ENCODE measurements around the gene FGB. TPM values are rescaled to one million over a fixed set of nuclear protein-coding genes. Genes with fewer than 3 reads are reported as not detected.

The FGB gene
- polyA plus RNA-seq, 3 donors from 2014 or later = not detected

DNA sequence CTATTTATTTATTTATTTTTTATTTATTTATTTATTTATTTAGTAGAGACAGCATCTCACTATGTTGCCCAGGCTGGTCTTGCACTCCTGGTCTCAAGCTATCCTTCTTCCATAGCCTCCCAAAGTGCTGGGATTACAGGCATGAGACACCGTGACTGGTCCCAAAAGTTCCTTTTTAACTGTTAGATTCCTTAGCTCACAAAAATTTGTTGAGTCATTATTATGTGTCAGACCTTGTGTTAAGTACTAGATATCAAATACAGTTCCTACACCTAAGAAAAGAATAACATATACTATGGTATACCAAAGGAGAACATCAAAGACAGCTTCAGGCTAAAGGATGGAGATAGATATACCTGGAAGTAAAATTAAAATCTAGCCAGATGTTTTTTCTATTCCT lies 16.1 kb downstream of the FGB start:
- Mint-ChIP-seq H3K4me1 (no peaks in the 10 kb centered on the region), H3K4me3 (no peak overlapping the region), H3K27me3 (ENCODE audit: low read depth in 3 of 3) (peaks cover 5 to 13% (median 6%) of the 10 kb centered on the region in 3 donors), H3K27ac (no peak overlapping the region), H3K9me3 (no peaks in the 10 kb centered on the region), H3K36me3 (no peaks in the 10 kb centered on the region)
- no peak for DNase-seq

DNA sequence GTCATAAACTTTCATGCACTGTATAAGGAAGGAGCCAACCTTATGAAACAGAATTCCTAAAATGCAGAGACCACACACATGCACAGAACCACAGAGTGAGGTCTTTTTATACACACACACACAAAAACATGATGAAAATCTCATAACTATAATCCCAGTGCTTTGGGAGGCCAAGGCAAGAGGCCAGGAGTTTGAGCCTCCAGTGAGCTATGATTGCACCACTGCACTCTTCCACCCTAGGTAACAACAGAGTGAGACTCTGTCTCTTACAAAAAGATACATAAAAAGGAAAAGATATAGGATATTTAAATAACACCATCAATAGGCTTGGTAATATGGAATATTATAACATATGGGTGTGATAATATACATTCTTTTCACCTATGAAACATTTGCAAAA lies 17.1 kb downstream of the FGB start:
- Mint-ChIP-seq H3K36me3 (no peaks in the 10 kb centered on the region), H3K4me3 (no peak overlapping the region), H3K9me3 (no peaks in the 10 kb centered on the region), H3K27ac (no peak overlapping the region), H3K4me1 (no peaks in the 10 kb centered on the region), H3K27me3 (ENCODE audit: low read depth in 3 of 3) (peaks cover 5 to 13% (median 6%) of the 10 kb centered on the region in 3 donors)
- no peak for DNase-seq

DNA sequence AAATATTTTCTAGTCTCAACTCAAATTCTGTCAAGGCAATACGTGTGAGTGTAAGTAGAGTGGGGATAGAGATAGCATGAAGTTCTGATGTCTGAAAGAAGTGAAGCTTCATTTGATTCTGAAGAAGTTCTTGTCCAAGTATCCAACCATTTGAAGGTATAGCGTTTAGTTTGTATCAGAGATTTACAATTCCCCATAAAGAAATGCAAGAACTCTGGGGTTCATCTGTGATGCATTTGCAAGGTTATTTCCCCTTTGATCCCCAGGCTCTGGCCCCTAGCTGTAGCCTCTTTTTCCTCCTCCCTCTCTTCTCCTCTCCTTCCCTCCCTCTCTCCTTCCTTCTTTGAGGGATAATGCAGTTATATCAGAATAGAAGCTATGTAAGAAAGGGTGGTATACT lies 19.9 kb downstream of the FGB start:
- no peaks in the 10 kb centered on the region for H3K9me3 Mint-ChIP-seq
- DNase-seq = no peak
- no peaks in the 10 kb centered on the region for H3K4me1 Mint-ChIP-seq
- no peak overlapping the region for H3K4me3 Mint-ChIP-seq
- H3K36me3 Mint-ChIP-seq = no peaks in the 10 kb centered on the region
- H3K27ac Mint-ChIP-seq = no peak overlapping the region
- peaks cover 1 to 10% (median 5%) of the 10 kb centered on the region in 3 donors for H3K27me3 Mint-ChIP-seq (ENCODE audit: low read depth in 3 of 3)

DNA sequence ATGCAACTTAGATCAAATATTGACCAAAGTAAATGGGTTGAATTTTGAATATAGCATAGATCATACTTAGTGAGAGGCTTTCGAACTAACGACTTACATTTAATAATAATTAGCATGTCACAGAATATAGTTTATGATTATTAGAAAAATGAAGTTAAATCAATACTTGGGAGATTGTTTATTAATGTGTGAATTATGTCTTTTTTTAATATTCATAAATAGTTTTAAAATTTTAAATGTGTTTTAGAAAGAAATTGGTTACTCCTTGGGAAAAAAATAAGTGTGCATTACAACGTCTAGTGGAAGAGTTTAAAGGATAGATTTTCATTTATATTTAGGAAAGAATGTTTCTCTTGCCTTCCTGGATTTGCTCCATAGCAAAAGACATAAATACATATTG lies 20.4 kb downstream of the FGB start:
- H3K4me3 Mint-ChIP-seq = no peak overlapping the region
- H3K27ac Mint-ChIP-seq = no peak overlapping the region
- no peak for DNase-seq
- no peaks in the 10 kb centered on the region for H3K9me3 Mint-ChIP-seq
- H3K27me3 Mint-ChIP-seq (ENCODE audit: low read depth in 3 of 3) = peaks cover 0 to 12% (median 5%) of the 10 kb centered on the region in 3 donors
- H3K4me1 Mint-ChIP-seq = no peaks in the 10 kb centered on the region
- H3K36me3 Mint-ChIP-seq = no peaks in the 10 kb centered on the region

DNA sequence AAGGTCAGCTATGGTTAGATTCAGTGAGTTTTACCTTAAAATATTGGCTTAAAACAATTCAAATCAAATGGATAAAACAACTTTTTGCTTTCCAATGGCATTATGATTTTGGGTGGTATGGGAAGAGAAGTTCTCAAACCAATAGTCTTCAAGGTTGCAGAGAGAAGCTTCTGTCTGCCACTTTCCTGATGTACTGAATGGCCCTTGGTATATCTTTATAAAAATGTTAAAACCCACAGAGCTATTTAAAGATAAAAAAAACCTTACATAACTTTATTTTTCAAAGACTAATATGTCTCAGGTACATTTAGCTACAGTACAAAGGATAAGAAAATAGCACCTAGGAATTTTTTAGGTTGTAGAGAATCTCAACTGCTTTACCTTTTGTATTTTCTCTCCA lies 20.9 kb downstream of the FGB start:
- Mint-ChIP-seq H3K4me3 (no peak overlapping the region), H3K27me3 (ENCODE audit: low read depth in 3 of 3) (peaks cover 0 to 12% (median 5%) of the 10 kb centered on the region in 3 donors), H3K4me1 (no peaks in the 10 kb centered on the region), H3K9me3 (no peaks in the 10 kb centered on the region), H3K27ac (no peak overlapping the region), H3K36me3 (no peaks in the 10 kb centered on the region)
- DNase-seq = no peak

DNA sequence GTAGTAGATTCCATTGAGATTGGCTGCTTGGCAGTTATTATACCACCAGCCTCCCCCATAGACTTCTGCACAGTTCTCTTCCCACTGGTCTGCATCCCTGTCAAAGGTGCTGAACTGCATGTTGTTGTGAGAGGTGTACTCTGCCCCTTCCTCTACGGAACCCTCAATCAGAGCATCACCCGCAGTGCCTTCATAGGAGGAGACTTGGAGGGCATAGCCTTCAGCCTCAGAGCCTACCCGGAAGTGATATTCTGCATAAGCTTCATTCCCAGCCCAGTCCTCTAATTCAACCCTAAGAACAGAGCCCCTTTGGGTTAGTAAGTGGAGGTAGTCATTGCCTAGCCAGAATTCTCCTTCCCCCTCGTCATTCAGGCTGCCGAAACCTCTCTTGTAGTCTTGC lies 21.4 kb downstream of the FGB start:
- Mint-ChIP-seq H3K9me3 (no peaks in the 10 kb centered on the region), H3K27ac (no peak overlapping the region), H3K4me1 (no peaks in the 10 kb centered on the region), H3K36me3 (no peaks in the 10 kb centered on the region), H3K4me3 (no peak overlapping the region), H3K27me3 (ENCODE audit: low read depth in 3 of 3) (peaks cover 0 to 8% (median 5%) of the 10 kb centered on the region in 3 donors)
- no peak for DNase-seq

DNA sequence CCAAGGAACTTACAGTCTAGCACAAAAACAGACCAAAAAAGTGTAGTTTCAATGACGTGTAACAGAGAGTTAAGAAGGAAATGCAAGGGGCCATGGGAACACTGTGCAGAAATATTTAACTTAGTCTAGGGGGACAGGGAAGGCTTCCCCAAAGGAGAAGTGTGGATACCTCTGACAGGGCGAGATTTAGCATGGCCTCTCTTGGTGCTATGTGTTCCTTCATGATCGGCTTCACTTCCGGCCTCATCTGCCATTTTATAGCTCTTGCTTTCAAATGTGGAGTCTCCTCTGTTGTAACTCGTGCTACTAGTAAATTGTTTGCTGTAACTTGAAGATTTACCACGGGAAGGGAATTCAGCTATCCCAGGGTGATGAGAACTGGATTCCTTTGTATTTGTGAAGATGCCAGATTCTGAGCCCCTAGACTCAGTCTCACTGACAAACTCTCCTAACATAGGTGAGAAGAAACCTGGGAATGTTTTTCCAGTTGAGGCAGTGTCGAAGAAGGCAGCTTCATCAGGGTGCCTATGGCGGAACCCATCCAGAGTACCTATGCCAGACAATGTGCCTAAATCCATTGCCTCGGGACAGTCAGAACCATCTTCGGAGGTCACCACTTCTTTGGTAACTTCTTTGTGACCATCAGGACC lies 22.7 kb downstream of the FGB start:
- DNase-seq = no peak
- no peak overlapping the region for H3K27ac Mint-ChIP-seq
- no peaks in the 10 kb centered on the region for H3K9me3 Mint-ChIP-seq
- H3K36me3 Mint-ChIP-seq = no peaks in the 10 kb centered on the region
- peaks cover 0 to 7% (median 6%) of the 10 kb centered on the region in 3 donors for H3K27me3 Mint-ChIP-seq (ENCODE audit: low read depth in 3 of 3)
- H3K4me1 Mint-ChIP-seq = no peaks in the 10 kb centered on the region
- H3K4me3 Mint-ChIP-seq = no peak overlapping the region

DNA sequence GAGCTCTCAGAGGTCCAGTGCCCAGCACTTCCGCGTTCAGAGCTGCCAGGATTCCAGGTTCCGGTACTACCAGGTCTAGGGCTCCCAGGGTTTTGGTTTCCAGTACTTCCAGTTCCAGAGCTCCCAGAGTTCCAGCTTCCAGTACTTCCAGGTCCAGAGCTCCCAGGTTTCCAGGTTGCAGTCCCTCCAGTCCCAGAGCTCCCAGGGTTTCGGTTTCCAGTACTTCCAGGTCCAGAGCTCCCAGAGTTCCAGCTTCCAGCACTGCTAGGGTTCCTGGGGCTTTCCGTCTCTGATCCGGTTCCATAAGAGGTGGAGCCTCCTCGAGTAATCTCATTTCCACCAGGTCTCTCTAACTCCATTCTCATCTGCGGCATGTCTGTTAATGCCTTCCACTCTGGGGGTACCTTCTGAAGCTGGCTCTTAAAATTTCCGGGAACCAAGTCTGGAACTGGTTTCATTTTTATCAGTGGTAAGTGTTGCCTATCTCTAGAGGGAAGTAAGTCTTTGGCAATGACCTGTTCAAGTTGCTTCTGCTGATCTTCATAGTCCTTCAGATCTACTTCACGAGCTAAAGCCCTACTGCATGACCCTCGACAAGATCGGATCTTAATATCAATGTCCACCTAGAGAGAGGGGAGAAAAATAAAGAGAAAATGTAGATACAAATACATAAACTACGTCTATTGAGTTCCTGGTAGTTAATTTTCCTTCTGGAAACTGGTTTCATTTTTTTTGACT lies 23.7 kb downstream of the FGB start:
- Mint-ChIP-seq H3K27ac (no peak overlapping the region), H3K9me3 (no peaks in the 10 kb centered on the region), H3K4me3 (no peak overlapping the region), H3K27me3 (ENCODE audit: low read depth in 3 of 3) (peaks cover 0 to 7% (median 6%) of the 10 kb centered on the region in 3 donors), H3K36me3 (no peaks in the 10 kb centered on the region), H3K4me1 (no peaks in the 10 kb centered on the region)
- no peak for DNase-seq

DNA sequence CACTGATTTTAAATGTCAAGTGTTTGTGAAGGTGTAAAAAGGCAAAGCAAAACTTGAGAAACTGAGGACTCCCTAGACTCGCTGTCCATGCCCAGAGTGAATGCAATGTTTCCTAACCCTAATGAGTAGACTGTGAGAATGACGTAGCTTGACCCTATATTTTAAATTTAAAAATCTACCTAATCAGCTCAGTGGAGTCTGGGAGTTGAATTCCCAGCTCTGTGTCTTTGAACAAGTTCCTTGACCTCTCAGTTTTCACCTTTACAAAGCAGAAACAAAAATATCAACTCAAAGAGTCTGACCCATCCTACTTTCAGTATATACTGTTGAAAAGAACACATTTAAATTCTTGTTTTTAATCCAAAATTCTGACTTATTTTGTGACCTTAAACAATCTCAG lies 25.4 kb downstream of the FGB start:
- H3K27me3 Mint-ChIP-seq (ENCODE audit: low read depth in 3 of 3) = peaks cover 0 to 6% (median 2%) of the 10 kb centered on the region in 3 donors
- H3K9me3 Mint-ChIP-seq = no peaks in the 10 kb centered on the region
- H3K4me3 Mint-ChIP-seq = no peak overlapping the region
- H3K4me1 Mint-ChIP-seq = no peaks in the 10 kb centered on the region
- H3K36me3 Mint-ChIP-seq = no peaks in the 10 kb centered on the region
- H3K27ac Mint-ChIP-seq = no peak overlapping the region
- DNase-seq = no peak

DNA sequence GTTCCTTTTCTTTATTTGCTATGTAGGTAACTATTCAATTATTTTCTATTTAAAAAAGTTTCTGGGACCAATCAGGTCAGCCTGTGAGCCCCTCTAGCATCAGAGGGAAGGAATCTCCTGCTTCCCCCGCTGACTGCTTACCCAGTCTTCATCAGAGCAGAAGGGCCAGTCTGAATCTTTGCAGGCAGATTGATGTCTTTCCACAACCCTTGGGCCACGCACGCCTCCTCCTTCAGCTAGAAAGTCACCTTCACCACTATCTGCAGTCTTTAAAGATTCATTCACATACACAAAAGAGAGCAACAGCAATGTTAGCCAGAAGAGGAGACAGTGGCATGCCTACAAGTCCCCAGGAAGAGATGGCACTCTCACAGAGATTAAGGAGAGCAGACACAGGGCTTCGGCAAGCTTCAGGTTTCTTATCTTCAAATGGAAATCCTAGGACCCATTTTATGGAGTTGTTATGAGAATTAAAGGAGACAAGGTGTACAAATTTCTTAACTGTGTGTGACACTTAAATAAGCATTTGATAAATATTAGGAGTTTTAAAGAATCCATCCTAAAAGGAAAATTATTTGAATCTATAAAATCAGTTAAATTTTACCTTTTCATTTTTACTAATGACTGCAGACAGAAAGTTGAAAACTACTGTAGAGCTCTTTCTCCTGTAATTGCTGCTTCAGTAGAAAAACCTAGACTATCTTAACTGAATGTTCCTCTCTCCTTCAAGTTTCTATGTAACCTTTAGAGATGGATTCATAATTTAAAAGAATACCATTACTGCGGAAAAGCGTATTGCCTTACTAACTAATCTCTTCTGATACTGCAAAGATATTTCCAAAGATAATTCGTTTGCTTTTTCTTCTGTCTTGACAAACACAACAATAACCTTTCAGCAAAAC lies 26.7 kb downstream of the FGB start:
- H3K4me3 Mint-ChIP-seq = no peak overlapping the region
- no peak for DNase-seq
- H3K27ac Mint-ChIP-seq = no peak overlapping the region
- no peaks in the 10 kb centered on the region for H3K36me3 Mint-ChIP-seq
- no peaks in the 10 kb centered on the region for H3K4me1 Mint-ChIP-seq
- H3K27me3 Mint-ChIP-seq (ENCODE audit: low read depth in 3 of 3) = peaks cover 0 to 6% (median 2%) of the 10 kb centered on the region in 3 donors
- H3K9me3 Mint-ChIP-seq = no peaks in the 10 kb centered on the region

DNA sequence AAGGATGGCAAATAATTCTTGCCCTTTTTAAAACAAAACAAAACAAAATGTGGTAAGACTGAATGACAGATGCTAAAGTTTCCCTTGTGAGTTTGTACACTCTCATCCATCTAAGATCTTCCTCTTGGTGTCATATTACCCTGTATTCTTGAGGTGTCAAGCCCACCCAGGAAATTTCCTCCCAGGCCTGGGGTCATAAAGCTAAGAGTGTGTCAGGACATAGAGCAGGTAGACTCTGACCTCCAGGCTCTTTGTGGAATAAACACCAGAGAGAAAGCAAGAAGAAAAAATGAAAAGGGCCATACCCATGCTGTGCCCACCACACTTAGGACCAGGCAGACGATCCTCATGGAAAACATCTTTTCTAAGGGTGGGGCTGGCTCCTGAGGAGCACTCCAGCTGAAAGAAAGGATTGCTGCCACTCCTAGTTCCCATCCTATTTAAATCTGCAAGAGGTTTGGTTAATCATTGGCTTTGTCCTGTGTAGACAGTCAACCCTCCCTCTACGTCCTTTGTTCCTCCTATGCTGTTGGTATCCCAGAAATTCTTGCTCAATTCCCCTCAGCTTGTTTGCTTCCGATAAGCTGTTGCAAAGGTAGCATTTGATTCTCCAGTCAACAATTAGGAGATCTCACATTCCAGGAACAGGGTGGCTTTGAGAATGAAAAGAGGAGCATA lies 27.7 kb downstream of the FGB start, which contains the start of gene FGA:
Gene FGA (minus strand): TSS at position 414 of the 678 bp plus-strand sequence. CDS start 55 bp downstream, at position 359.
- Mint-ChIP-seq H3K27ac (no peak within 1 kb of the TSS), H3K27me3 (ENCODE audit: low read depth in 3 of 3) (peaks cover 0 to 6% (median 2%) of the 10 kb centered on the region in 3 donors), H3K9me3 (no peaks in the 10 kb centered on the region), H3K36me3 (no peaks in the 10 kb centered on the region), H3K4me3 (no peak within 1 kb of the TSS), H3K4me1 (no peaks in the 10 kb centered on the region)
- DNase-seq = no peak

DNA sequence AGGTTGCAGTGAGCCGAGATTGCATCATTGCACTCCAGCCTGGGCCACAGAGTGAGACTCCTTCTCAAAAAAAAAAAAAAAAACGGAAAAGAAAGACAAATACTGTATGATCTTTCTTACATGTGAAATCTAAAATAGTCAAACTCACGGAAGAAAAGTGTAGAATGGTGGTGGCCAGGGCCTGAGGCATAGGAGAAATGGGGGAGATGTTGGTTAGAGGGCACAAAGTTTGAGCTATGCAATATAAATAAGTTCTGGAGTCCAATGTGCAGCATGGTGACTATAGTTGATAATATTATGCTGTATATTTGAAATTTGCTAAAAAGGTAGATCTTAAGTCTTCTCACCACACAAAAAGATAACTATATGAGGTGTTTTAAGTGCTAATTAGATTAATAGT lies 29.1 kb downstream of the FGB start:
- Mint-ChIP-seq H3K4me1 (no peaks in the 10 kb centered on the region), H3K27me3 (ENCODE audit: low read depth in 3 of 3) (peaks cover 0 to 6% (median 2%) of the 10 kb centered on the region in 3 donors), H3K4me3 (no peak overlapping the region), H3K9me3 (no peaks in the 10 kb centered on the region), H3K27ac (no peak overlapping the region), H3K36me3 (no peaks in the 10 kb centered on the region)
- no peak for DNase-seq

DNA sequence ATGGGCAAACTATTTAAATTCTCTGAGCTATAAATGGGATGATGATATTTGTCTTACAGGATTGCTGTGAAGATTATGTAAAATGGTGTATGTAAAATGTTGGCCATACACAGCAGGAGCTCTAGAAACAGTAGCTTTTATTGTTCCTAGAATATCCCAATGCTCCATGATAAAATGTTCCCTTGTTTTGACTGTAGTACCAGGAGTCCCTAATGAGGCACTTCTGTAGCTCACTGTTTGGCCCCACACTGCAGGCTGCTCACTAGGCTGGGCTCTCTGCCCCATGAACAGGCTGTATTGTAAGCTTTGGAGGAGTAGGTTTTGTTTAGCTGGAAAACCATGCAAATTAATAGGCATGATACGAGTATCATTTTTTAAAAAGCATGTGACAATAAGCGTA lies 31.1 kb downstream of the FGB start:
- no peaks in the 10 kb centered on the region for H3K36me3 Mint-ChIP-seq
- H3K27ac Mint-ChIP-seq = no peak overlapping the region
- no peak for DNase-seq
- no peaks in the 10 kb centered on the region for H3K4me1 Mint-ChIP-seq
- H3K4me3 Mint-ChIP-seq = no peak overlapping the region
- H3K9me3 Mint-ChIP-seq = no peaks in the 10 kb centered on the region
- peaks cover 2 to 11% (median 4%) of the 10 kb centered on the region in 3 donors for H3K27me3 Mint-ChIP-seq (ENCODE audit: low read depth in 3 of 3)

All from immature natural killer cell (primary cell).